Stimulated activated CD8-positive, alpha-beta memory T cell treated with anti-CD3 and anti-CD28 coated beads, Interleukin-2, amount 100 ng/mL, for 48 hours (primary cell): ENCODE results near the gene GLRX.

ENCODE experiments used
- DNase-seq, 2 donors: peaks; one replicate each; pipeline ENCODE4 v3.0.0-alpha.2; 2020; ENCODE audit warnings: low read depth in 2 of 2

Gene GLRX

GRCh38 chr5:95808686-95809413, 13.7 kb downstream of the GLRX start:
- DNase-seq: no peak

- no peak for DNase-seq
Measured at GRCh38 chr5:95808013-95808685, 14.4 kb downstream of the GLRX start.

- DNase-seq: no peak
Measured at GRCh38 chr5:95806687-95807086, 15.8 kb downstream of the GLRX start.

- DNase-seq: no peak
Measured at GRCh38 chr5:95804736-95805539, 17.6 kb downstream of the GLRX start.

- DNase-seq: no peak
Measured at GRCh38 chr5:95803271-95804148, 19.0 kb downstream of the GLRX start.

- DNase-seq: no peak
Measured at GRCh38 chr5:95801961-95802360, 20.6 kb downstream of the GLRX start.

- DNase-seq: no peak
Measured at GRCh38 chr5:95801532-95801931, 21.0 kb downstream of the GLRX start.

GRCh38 chr5:95800553-95800952, 22.0 kb downstream of the GLRX start:
- no peak for DNase-seq

- no peak for DNase-seq
Measured at GRCh38 chr5:95799191-95799835, 23.2 kb downstream of the GLRX start.

GRCh38 chr5:95798545-95798944, 24.0 kb downstream of the GLRX start:
- no peak for DNase-seq

GRCh38 chr5:95798048-95798447, 24.5 kb downstream of the GLRX start:
- no peak for DNase-seq

- no peak for DNase-seq
Measured at GRCh38 chr5:95797301-95797700, 25.2 kb downstream of the GLRX start.

GRCh38 chr5:95794070-95794516, 28.4 kb downstream of the GLRX start:
- no peak for DNase-seq

- no peak for DNase-seq
Measured at GRCh38 chr5:95791751-95792150, 30.8 kb downstream of the GLRX start.

- DNase-seq: no peak
Measured at GRCh38 chr5:95788493-95788892, 34.0 kb downstream of the GLRX start.

GRCh38 chr5:95786821-95787418, 35.6 kb downstream of the GLRX start:
- no peak for DNase-seq

- no peak for DNase-seq
Measured at GRCh38 chr5:95784514-95785302, 37.8 kb downstream of the GLRX start.

- no peak for DNase-seq
Measured at GRCh38 chr5:95783661-95784060, 38.9 kb downstream of the GLRX start.

- DNase-seq: no peak
Measured at GRCh38 chr5:95782181-95782580, 40.3 kb downstream of the GLRX start.

GRCh38 chr5:95781101-95781583, 41.4 kb downstream of the GLRX start:
- DNase-seq: peak; percentile 41 to 53
